K562 (cell line): ENCODE measurements around the gene ZFYVE28. TPM values are rescaled to one million over a fixed set of nuclear protein-coding genes. Genes with fewer than 3 reads are reported as not detected.
A peak's percentile ranks its signal among the peaks of the same experiment; 100 is the strongest.

Source experiments
- CCAR2 ChIP-seq: fragments of 200-400 bp; formaldehyde crosslinking; IDR thresholded peaks from 2 replicates; pipeline ENCODE4 v1.6.1; 2017; ENCODE audit warnings: mild to moderate bottlenecking, low read depth, low read length
- DDX20 ChIP-seq: fragments of 450-650 bp; IDR thresholded peaks from 2 replicates; pipeline ENCODE4 v1.6.1; 2016; ENCODE audit warnings: missing genetic modification characterization, low read depth, mild to moderate bottlenecking, missing compliant biosample characterization, moderate library complexity
- E2F3 ChIP-seq: fragments of 250-450 bp; sonication (Bioruptor Pico); IDR thresholded peaks from 2 replicates; pipeline ENCODE4 v1.4.0; 2020; ENCODE audit warnings: mild to moderate bottlenecking
- ELF2 ChIP-seq: fragments of 250-450 bp; sonication (Bioruptor Pico); IDR thresholded peaks from 2 replicates; pipeline ENCODE4 v1.5.0; 2021; ENCODE audit warnings: mild to moderate bottlenecking
- GATAD2A ChIP-seq: fragments of 450-650 bp; IDR thresholded peaks from 2 replicates; pipeline ENCODE4 v1.6.1; 2017
- HNRNPLL ChIP-seq: fragments of 200-400 bp; formaldehyde crosslinking; IDR thresholded peaks from 2 replicates; pipeline ENCODE4 v1.6.1; 2017; ENCODE audit warnings: low read length, low read depth, mild to moderate bottlenecking; ENCODE audit not compliant: poor library complexity, severe bottlenecking
- L3MBTL2 ChIP-seq: fragments of 450-650 bp; IDR thresholded peaks from 2 replicates; pipeline ENCODE4 v1.6.1; 2016; ENCODE audit warnings: mild to moderate bottlenecking, moderate library complexity
- LCOR ChIP-seq: sonication (generic); formaldehyde crosslinking; IDR thresholded peaks from 2 replicates; pipeline ENCODE4 v1.8.0; 2022; ENCODE audit warnings: mild to moderate bottlenecking, missing genetic modification reagents
- MAZ ChIP-seq, 2 experiments: fragments of 450-650 bp in 1 of 2; sonication (generic) in 1 of 2; formaldehyde crosslinking; IDR thresholded peaks in 1 of 2; conservative IDR thresholded peaks in 1 of 2; 2 replicates each; pipeline versions ENCODE4 v1.4.0 to v1.5.0; 2020; ENCODE audit warnings: mild to moderate bottlenecking in 1 of 2, missing genetic modification reagents in 1 of 2
- SMARCA4 ChIP-seq: fragments of 450-650 bp; IDR thresholded peaks from 2 replicates; pipeline ENCODE4 v1.6.1; 2016
- SOX6 ChIP-seq: fragments of 450-650 bp; IDR thresholded peaks from 2 replicates; pipeline ENCODE4 v1.6.1; 2014; ENCODE audit warnings: mild to moderate bottlenecking
- THAP7 ChIP-seq: fragments of 250-450 bp; sonication (Bioruptor Pico); IDR thresholded peaks from 2 replicates; pipeline ENCODE4 v1.5.0; 2021
- ZBTB5 ChIP-seq: fragments of 450-650 bp; IDR thresholded peaks from 2 replicates; pipeline ENCODE4 v1.6.1; 2017; ENCODE audit warnings: antibody characterized with exemption
- ZKSCAN1 ChIP-seq: fragments of 150-350 bp; IDR thresholded peaks from 2 replicates; pipeline ENCODE4 v1.6.1; 2016; ENCODE audit warnings: low read depth, low read length
- ZNF316 ChIP-seq: fragments of 450-650 bp; IDR thresholded peaks from 2 replicates; pipeline ENCODE4 v1.6.1; 2016
- ZNF79 ChIP-seq: fragments of 250-450 bp; sonication (Bioruptor Pico); IDR thresholded peaks from 2 replicates; pipeline ENCODE4 v1.4.0; 2020; ENCODE audit warnings: low read depth, mild to moderate bottlenecking, moderate library complexity
- polyA plus RNA-seq, 8 experiments: library from polyadenylated mRNA; depleted of rRNA in 4 of 8; stranded (reverse) in 5 of 8; unstranded in 3 of 8; fragments of >200 nt; fragmentation: Nextera tagmentation in 2 of 8; fragmentation: Illumina TruSeq in 1 of 8; extraction: Ambion mirVana in 2 of 8; extraction: Trizol in 1 of 8; gene quantifications; 2 replicates each; pipeline versions ENCODE4 v1.2.1 to v1.2.3, GENCODE V29; 2011 to 2014; ENCODE audit warnings: inconsistent platforms in 1 of 8, missing spikeins in 1 of 8
- total RNA-seq, 7 experiments: library from RNA; depleted of rRNA in 6 of 7; stranded (reverse); fragments of >200 nt in 6 of 7; fragmentation: Illumina TruSeq in 2 of 7; extraction: Trizol in 2 of 7; gene quantifications; 2 replicates each; pipeline versions ENCODE4 v1.2.1 to v1.2.3, GENCODE V29; 2011 to 2021; ENCODE audit warnings: low replicate concordance in 1 of 7
- TF ChIP-seq, protein P1 (sequence below): sonication (generic); formaldehyde crosslinking; IDR thresholded peaks from 2 replicates; pipeline ENCODE4 v1.8.0; 2023; ENCODE audit warnings: mild to moderate bottlenecking, missing genetic modification reagents
- TF ChIP-seq, protein P2 (sequence below): fragments of 200-800 bp; sonication (Bioruptor generic); IDR thresholded peaks from 2 replicates; pipeline ENCODE4 v1.6.1; 2017; ENCODE audit warnings: missing genetic modification characterization, missing compliant biosample characterization
- TF ChIP-seq, protein P3 (sequence below): sonication (generic); formaldehyde crosslinking; IDR thresholded peaks from 2 replicates; pipeline ENCODE4 v1.9.0; 2022; ENCODE audit warnings: mild to moderate bottlenecking, missing genetic modification reagents

The ZFYVE28 gene
- total and polyA plus RNA-seq, 9 of the 15 experiments (the other 6 are each of a cell fraction or from before 2014, with no cell fraction given): 1.3 to 24.8 (median 8.9) TPM

DNA sequence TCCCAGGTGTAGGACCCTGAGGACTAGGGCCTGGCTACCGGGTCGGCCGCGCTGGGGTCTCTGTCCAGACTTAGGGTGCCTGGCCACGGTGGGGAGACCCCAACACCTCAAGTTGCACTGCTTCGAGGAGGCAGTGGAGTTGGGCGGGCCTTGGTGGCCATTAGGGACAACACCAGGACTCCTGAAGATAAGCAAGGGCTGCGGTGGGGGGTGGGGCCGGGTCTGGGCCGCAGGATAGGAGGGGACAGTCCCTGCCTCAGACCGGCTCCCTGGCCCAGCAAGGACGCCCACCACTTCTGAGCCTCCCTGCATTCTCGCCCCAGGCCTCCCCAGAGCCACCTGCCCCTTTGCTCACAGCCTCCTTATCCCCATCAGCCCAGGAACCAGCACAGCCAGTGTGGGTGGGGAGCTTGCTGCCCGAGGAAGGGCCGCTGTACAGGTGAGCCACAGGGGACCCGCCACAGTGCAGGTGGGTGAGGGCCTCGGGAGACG is 151.1 kb downstream of the ZFYVE28 start (continued):
- 0 out of 4 replicates have a peak, but pooled peaks of 1 of the 2 experiments have one; percentile 37 for TF ChIP-seq MAZ (CRISPR knock-in tag; conservative IDR thresholded peaks at IDR 0.05 in 1 of 2, IDR thresholded peaks at IDR 0.05 in 1 of 2)
- no peak for TF ChIP-seq ZBTB5
- TF ChIP-seq L3MBTL2: peak; percentile 20; the same call in 1 of the 2 replicates
- TF ChIP-seq E2F3 (CRISPR knock-in tag): no peak
- TF ChIP-seq SMARCA4: 0 out of 2 replicates have a peak, but pooled peaks have one; percentile 10
- TF ChIP-seq, protein P1, sequence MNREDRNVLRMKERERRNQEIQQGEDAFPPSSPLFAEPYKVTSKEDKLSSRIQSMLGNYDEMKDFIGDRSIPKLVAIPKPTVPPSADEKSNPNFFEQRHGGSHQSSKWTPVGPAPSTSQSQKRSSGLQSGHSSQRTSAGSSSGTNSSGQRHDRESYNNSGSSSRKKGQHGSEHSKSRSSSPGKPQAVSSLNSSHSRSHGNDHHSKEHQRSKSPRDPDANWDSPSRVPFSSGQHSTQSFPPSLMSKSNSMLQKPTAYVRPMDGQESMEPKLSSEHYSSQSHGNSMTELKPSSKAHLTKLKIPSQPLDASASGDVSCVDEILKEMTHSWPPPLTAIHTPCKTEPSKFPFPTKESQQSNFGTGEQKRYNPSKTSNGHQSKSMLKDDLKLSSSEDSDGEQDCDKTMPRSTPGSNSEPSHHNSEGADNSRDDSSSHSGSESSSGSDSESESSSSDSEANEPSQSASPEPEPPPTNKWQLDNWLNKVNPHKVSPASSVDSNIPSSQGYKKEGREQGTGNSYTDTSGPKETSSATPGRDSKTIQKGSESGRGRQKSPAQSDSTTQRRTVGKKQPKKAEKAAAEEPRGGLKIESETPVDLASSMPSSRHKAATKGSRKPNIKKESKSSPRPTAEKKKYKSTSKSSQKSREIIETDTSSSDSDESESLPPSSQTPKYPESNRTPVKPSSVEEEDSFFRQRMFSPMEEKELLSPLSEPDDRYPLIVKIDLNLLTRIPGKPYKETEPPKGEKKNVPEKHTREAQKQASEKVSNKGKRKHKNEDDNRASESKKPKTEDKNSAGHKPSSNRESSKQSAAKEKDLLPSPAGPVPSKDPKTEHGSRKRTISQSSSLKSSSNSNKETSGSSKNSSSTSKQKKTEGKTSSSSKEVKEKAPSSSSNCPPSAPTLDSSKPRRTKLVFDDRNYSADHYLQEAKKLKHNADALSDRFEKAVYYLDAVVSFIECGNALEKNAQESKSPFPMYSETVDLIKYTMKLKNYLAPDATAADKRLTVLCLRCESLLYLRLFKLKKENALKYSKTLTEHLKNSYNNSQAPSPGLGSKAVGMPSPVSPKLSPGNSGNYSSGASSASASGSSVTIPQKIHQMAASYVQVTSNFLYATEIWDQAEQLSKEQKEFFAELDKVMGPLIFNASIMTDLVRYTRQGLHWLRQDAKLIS (CRISPR knock-in tag): no peak
- no peak for TF ChIP-seq ZKSCAN1
- TF ChIP-seq GATAD2A: peak; percentile 12; the same call in 1 of the 2 replicates
- TF ChIP-seq, protein P2, sequence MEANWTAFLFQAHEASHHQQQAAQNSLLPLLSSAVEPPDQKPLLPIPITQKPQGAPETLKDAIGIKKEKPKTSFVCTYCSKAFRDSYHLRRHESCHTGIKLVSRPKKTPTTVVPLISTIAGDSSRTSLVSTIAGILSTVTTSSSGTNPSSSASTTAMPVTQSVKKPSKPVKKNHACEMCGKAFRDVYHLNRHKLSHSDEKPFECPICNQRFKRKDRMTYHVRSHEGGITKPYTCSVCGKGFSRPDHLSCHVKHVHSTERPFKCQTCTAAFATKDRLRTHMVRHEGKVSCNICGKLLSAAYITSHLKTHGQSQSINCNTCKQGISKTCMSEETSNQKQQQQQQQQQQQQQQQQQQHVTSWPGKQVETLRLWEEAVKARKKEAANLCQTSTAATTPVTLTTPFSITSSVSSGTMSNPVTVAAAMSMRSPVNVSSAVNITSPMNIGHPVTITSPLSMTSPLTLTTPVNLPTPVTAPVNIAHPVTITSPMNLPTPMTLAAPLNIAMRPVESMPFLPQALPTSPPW (CRISPR knock-in tag): peak; percentile 69
- TF ChIP-seq DDX20 (tag): no peak
- TF ChIP-seq HNRNPLL: no peak
- no peak for TF ChIP-seq ELF2 (CRISPR knock-in tag)
- TF ChIP-seq CCAR2: no peak
- no peak for TF ChIP-seq ZNF79 (CRISPR knock-in tag)
- TF ChIP-seq THAP7: no peak
- TF ChIP-seq ZNF316: no peak
- TF ChIP-seq SOX6: no peak
- TF ChIP-seq, protein P3, sequence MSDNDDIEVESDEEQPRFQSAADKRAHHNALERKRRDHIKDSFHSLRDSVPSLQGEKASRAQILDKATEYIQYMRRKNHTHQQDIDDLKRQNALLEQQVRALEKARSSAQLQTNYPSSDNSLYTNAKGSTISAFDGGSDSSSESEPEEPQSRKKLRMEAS: peak; percentile 39
- TF ChIP-seq LCOR (CRISPR knock-in tag): no peak
